Measurements from ENCODE around the gene TBC1D2.
"Not testable (repeated sequence)": the region's sequence is repeated elsewhere in the genome, so short reads cannot be mapped to it uniquely, and the experiment has no call there.

TBC1D2 gene

GRCh38 chr9:98182889-98183599, 72.4 kb downstream of the TBC1D2 start:
- DNase-seq = no peak

GRCh38 chr9:98182069-98182820, 73.2 kb downstream of the TBC1D2 start:
- DNase-seq = no peak

GRCh38 chr9:98181746-98182068, 73.7 kb downstream of the TBC1D2 start:
- no peak for DNase-seq

- no peak for DNase-seq
Observed at GRCh38 chr9:98180996-98181395, 74.5 kb downstream of the TBC1D2 start.

- DNase-seq = no peak
Observed at GRCh38 chr9:98178874-98179850, 76.3 kb downstream of the TBC1D2 start.

- no peak for DNase-seq
Observed at GRCh38 chr9:98176391-98177259, 78.8 kb downstream of the TBC1D2 start.

GRCh38 chr9:98175762-98176161, 79.7 kb downstream of the TBC1D2 start:
- no peak for DNase-seq

- DNase-seq = no peak
Observed at GRCh38 chr9:98175028-98175569, 80.3 kb downstream of the TBC1D2 start.

GRCh38 chr9:98174502-98174918, 80.9 kb downstream of the TBC1D2 start:
- DNase-seq = not testable (repeated sequence)

GRCh38 chr9:98173181-98173580, 82.3 kb downstream of the TBC1D2 start:
- DNase-seq = no peak

GRCh38 chr9:98172604-98173003, 82.8 kb downstream of the TBC1D2 start:
- peak; percentile 98 for DNase-seq

GRCh38 chr9:98171176-98171925, 84.1 kb downstream of the TBC1D2 start:
- no peak for DNase-seq

GRCh38 chr9:98168941-98169488, 86.4 kb downstream of the TBC1D2 start:
- DNase-seq = no peak

- DNase-seq = no peak
Observed at GRCh38 chr9:98168153-98168780, 87.2 kb downstream of the TBC1D2 start.

GRCh38 chr9:98164912-98165311, 90.5 kb downstream of the TBC1D2 start:
- DNase-seq = no peak

GRCh38 chr9:98162613-98163012, 92.8 kb downstream of the TBC1D2 start:
- DNase-seq = no peak

- no peak for DNase-seq
Observed at GRCh38 chr9:98161851-98162250, 93.6 kb downstream of the TBC1D2 start.

GRCh38 chr9:98159790-98160189, 95.7 kb downstream of the TBC1D2 start:
- DNase-seq = no peak

- DNase-seq = no peak
Observed at GRCh38 chr9:98159301-98159700, 96.1 kb downstream of the TBC1D2 start.

GRCh38 chr9:98158071-98158831, 97.2 kb downstream of the TBC1D2 start:
- peak; percentile 90 for DNase-seq
